Fibroblast of pulmonary artery (primary cell): ENCODE results near the gene ZDHHC7.

Experiments used
- DNase-seq: peaks from one replicate; pipeline ENCODE4 v3.0.0-alpha.2; 2010; ENCODE audit warnings: low read depth
- H3K4me3 ChIP-seq: replicated peaks from 2 replicates; pipeline ENCODE4 v1.5.1; 2011; ENCODE audit warnings: low read depth, mild to moderate bottlenecking, control low read depth, low read length, moderate library complexity
- CTCF ChIP-seq: IDR thresholded peaks from 2 replicates; pipeline ENCODE4 v1.5.1; 2011; ENCODE audit warnings: mild to moderate bottlenecking, control low read depth, low read length, inconsistent platforms; ENCODE audit errors: missing control alignments

Gene ZDHHC7

GRCh38 chr16:84963066-84963465 lies 48.3 kb downstream of the ZDHHC7 start:
- no peak for TF ChIP-seq CTCF
- no peak for DNase-seq
- H3K4me3 ChIP-seq = no peak overlapping the region

DNA sequence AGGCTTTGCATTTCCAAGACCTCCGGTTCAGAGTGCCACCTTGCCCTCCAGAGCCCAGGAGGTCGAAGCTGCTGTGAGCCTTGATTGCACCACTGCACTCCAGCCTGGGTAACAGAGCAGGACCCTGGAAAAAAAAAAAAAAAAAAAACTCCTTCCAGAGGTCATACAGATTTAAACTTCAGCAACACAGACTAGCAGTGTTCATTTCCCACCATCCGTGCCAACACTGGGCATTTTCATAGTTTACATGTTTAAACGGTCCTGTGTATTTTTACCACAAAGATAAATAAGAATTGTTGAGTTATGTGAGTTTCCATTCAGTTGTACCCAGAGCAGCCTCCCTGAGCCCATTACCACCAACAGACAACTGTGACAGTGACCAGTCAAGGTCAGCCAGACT lies 50.4 kb downstream of the ZDHHC7 start:
- no peak overlapping the region for H3K4me3 ChIP-seq
- DNase-seq = no peak
- no peak for TF ChIP-seq CTCF

DNA sequence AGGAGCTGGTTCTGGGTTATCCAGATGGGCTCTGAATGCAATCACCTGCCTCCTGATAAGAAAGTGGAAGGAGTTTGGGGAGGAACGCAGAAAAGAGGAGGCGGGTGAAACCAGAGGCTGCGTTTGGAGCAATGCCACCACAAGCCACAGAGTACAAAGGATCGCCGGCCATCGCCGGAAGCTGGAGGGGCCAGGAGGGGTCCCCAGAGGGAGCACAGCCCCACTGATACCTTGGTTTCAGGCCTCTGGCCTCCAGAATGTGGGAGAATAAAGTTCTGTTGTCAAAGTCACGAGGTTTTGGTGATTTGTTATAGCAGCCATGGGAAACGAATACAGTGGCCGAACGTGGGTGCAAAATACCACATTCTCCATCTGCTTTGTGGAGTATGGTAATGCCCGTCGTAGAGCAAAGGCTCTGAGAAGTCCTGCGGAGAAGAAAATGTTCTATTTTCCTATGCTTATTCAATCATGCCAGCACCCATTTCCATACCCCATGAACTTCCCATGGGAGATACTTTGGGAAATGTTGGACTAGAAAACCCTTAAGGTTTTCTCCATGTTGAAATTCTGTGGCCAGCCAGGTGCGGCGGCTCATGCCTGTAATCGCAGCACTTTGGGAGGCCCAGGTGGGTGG lies 51.4 kb downstream of the ZDHHC7 start:
- no peak for DNase-seq
- TF ChIP-seq CTCF = no peak
- no peak overlapping the region for H3K4me3 ChIP-seq

DNA sequence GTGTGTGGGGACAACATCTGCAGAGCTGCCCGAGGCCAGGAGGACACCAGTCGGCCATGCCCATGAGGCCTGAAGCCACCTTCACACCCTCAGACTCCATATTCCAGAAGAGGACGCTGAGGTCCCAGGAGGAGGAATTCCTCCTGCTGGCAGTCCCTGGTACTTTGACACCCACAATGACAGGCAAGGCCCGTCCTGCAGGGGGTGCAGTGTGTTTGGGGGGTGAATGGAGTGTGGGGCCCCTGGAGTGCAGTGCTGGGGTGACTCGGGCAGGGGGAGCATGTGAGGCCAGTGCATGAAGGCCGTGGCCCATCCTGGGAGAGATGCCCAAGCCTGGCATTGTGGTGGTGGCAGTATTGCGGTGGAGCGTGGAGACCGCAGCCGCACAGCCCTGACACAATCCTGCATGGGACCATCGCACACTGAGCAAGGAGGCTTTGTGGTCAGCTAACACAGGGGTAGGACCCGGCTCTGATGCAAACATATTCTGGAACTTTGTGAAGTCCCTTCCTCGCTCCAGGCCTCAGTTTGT lies 52.2 kb downstream of the ZDHHC7 start:
- DNase-seq = no peak
- TF ChIP-seq CTCF = peak; percentile 24
- no peak overlapping the region for H3K4me3 ChIP-seq

DNA sequence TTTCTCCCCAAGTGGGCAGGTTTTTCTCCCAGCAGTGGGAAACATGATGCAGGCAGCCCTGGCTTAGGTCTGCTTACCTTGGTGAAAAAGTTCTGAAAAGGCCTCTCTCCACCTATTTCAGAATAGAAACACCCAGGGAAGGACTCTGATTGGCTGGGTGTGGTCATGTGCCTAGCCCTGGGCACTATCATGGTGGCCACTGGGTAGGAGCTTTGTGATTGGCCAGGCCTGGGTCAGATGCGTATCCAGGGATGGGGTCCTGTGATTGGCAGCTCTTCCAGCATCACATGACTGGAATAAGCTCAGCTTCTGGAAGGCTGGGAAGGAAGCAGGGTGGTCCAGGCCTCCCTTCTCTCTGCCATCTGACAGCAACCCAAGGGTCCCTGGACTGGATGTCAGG lies 53.5 kb downstream of the ZDHHC7 start:
- TF ChIP-seq CTCF = no peak
- DNase-seq = no peak
- H3K4me3 ChIP-seq = no peak overlapping the region

DNA sequence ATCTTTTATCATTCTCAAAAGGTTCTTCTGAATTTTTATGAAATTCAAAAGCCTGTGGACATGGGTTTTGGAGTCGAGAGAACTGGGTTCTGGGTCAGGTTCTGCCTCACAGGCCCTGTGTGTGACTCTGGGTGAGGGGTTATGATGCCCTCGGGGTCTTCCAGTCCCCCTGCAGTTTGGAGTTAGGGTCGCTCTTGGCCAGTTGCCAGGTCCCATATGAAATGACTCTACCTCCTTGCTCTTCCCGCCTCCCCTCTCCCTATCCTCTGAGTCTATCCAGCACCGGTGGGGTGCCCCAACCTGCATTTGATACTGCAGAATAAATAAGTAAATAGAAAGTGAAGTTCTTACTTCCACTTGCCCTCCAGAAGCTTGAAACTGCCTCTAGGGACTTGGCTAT lies 54.1 kb downstream of the ZDHHC7 start:
- TF ChIP-seq CTCF = no peak
- DNase-seq = no peak
- no peak overlapping the region for H3K4me3 ChIP-seq

DNA sequence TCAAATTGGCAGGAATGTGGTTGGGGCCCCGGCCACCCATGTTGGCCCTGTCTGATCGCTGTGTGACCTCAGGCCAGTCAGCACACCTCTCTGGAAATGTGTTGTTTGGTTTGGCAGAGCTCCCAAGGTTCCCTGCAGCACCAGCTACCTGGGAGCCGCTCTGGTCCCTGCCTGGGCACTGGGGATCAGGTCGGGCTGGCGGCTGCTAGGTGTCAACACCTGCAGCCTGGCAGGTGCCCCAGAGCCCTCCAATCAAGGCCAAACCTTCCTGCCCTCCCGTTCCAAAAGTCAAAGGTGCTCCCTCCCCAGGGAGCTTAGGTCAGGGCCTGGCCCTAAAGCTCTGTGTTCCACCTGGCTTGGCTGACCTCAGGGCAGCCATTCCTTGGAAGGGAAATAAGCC lies 55.9 kb downstream of the ZDHHC7 start:
- H3K4me3 ChIP-seq = no peak overlapping the region
- no peak for DNase-seq
- no peak for TF ChIP-seq CTCF
